Activated effector memory CD4-positive, alpha-beta T cell treated with anti-CD3 and anti-CD28 coated beads, Interleukin-2, amount 50 U/mL, for 16 hours (primary cell): ENCODE results near the gene PUS3.
A peak's percentile ranks its signal among the peaks of the same experiment; 100 is the strongest.
"Not testable (repeated sequence)": the region's sequence is repeated elsewhere in the genome, so short reads cannot be mapped to it uniquely, and the experiment has no call there.

Experiments
- DNase-seq: peaks from one replicate; pipeline ENCODE4 v3.0.0-alpha.2; 2020

Gene PUS3

DNA sequence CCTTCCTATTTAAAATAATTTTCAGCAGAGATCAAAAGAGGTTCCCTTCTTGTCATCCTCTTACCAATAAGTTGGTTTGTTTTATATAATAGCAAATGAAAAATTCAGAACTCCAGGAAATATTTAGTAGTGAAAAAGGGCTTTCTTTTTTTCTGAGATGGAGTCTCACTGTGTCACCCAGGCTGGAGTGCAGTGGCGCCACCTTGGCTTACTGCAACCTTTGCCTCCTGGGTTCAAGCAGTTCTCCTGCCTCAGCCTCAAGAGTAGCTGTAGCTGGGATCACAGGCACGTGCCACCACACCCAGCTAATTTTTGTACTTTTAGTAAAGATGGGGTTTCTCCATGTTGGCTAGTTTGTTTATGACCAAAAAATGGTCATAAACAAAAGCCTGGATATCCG, 11.6 kb upstream of the PUS3 start:
- not testable (repeated sequence) for DNase-seq

DNA sequence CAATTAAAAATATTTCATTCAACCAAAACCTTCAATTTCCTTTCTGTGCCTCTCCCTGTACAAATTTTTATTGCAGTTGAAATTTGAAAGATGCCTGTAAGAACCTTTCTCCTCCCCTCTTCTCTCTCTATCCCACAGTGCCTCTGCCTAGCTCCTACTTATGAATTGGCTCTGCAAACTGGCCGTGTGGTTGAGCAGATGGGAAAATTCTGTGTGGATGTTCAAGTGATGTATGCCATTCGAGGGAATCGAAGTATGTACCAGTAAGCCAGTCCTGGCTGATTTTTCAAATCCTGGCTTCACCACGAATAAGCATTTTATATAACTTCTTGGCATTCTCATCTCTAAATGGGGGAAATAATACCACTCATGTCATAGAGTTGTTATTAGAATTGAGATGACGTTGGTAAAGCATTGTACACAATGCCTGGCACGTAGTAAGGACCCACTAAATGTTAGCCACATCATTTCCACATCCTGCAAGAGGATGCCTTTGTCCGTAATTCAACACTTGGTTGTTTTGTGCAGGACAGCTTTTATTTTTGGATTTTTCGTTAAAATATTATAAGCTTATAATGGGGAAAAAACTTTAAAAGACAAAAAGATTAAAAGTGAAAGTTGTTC, 7.3 kb upstream of the PUS3 start:
- no peak for DNase-seq

DNA sequence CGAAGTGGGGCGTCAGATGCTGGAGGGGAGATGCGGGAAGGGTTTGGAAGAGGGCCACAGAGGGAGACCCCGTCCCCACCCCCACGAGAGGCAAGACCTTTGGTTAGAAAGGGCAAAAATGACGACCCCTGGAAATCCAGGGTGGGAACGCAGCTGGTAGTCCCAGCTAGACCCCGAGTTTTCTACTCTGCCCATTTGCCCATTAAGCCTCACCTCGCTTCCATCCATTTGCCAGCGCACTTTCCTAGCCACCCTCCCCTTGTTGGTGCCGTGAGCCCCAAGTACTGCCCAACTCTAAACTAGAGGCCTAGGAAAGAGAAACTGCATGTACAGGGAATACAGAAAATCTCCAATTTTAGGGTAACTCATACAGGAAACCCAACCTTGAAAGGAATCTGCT, 1.7 kb upstream of the PUS3 start:
- no peak for DNase-seq

DNA sequence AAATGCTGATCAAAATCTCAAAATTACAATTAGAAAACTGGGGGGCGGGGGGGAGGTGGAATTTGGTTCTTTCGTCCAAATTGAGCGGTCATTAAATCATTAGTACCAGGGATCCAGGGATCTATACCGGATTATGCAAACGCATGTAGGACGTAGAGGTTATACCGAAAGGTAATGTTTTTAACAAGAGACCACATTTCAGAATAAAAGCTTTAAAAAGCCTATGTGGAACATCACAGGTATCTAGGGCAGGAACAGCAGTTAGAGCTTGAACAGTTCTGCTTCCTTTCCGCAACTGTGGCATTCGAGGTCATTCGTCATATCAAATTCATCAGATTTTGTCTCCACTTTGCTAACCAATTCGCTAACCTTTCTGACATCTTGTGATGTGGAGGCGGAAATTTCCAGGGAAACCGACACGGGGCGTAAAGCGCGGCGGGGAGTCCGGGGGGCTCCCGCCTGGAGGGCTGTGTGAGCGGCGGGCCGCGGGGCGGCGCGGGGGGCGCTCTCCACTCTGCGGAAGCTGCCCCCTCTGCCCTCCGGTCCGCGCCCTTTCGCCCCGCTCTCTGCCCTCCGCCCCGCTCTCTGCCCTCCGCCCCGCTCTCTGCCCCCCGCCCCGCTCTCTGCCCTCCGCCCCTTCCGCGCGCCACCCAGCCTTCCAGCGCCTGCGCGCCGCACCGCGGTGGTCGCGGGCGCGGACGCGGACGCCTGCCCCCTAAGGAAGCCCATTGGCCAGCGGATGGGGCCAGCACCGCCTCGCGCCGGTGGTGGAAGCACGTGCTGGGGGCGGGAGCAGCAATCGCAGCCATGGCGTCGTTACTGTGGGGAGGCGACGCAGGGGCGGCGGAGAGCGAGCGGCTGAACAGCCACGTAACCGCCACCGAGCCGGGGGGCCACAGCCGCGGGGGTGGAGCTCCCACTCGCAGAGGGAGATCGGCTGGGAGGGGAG, 979 bp upstream of the PUS3 start, which contains the start of gene DDX25:
DDX25 (plus strand) TSS at position 798 of the 949 bp plus-strand sequence; CDS start at position 808, 10 bp downstream.
- DNase-seq, result peak; percentile 69

DNA sequence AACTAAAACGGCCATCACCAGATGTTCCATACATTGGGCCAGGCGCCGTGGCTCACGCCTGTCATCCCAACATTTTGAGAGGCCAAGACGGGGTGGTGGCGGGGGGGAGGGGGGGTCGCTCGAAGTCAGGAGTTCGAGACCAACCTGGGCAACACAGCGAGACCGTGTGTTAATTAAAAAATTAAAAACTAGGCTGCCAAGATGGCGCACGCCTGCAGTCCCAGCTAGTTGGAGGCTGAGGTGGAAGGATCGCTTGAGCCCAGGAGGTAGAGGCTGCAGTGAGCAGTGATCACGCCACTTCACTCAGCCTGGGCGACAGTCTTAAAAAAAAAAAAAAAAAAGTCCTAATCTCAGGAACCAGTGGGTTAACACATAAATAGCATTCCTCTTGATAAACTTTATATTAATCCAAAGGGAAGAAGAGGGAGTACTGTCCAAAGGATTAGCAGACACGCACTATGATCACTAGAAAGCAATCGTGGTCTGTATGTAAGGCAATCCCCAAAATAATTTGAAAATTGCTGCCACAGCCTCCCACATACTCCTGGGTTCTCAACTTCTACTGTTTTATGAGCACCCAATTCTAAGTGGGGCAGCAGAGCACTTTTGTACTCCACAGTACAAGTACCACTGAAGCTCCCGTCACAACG, 604 bp downstream of the PUS3 start:
- no peak for DNase-seq

DNA sequence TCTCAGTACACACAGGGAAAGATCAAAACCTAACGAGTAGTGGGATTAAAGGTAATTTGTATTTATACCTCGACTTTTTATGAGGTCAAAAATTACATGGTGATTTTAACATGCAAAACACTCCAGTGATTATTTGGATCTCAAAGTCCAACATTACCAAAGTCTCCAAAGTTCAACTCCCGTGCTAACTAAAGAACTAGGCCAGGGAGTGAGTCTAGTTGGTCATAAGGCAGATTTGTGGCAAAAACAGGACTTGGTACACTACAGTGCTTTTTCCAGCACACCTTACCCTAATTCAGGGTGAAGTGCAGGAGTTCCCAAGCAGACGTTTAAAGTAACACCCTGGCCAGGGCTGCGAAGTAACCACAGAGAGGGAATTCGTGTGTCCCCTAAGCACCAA, 1.1 kb downstream of the PUS3 start:
- no peak for DNase-seq

DNA sequence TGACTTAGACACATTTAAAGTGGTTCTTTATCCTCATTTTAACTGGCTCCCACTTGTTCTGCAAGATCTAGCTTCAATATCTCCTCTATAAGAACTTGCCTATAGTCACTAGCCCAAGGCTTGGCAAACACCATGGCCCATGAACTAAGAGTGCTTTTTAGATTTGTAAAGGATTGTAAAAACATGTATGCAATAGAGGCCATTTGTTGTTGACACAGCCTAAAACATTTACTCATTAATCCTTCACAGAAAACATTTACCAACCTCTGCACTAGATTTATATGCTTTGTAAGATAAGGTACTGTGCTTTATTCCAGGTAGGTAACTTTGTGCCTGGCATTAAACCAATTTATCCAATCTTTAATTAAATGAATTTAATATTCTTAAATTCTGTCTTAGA, 10.0 kb downstream of the PUS3 start:
- no peak for DNase-seq

DNA sequence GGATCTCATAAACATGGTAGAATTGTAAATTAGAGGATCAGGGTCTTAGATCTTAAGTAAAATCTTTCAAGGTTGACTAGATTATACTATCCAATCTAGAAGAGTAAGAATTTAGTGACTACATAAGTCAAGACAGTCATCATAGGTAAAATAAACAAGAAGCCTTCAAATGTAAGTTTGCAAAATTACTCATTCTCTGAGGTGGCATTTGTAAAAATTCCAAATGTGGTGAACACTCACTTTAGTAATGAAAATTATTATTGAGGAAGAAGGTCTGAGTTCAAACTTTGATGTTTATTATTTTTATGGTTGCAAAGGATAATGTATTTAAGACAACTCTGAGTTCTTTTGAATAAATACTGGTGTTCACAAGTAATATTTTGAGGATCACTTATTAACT, 10.9 kb downstream of the PUS3 start:
- DNase-seq, result no peak

DNA sequence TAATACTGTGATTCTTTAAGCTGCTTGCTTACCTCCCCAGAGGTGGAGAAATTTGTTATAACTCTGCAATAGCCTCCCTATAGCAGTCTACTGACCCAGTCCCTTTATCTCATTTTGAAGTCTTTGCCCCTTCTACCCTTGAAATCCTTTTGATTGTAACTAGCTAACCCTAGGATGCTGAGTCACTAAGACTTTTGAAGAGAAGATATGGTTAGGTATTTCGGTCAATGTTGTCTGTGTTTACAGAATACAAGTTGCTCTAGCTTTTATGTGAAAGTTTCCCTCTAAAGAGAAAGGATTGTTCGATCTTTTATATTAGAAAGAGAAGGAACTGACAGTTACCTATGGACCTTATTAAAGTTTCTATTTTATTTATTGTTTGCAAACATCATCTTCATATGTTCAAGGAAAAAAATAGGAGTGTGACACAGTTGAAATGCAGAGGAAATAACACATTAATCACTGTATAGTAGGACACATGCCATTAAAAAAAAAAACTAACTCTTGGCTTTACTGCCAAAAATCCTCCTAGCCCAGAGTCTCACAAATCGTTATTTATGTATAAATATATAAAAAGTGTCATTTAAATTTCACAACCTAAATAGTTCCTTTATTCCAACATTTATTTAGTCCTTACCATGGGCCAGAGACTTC, 12.4 kb downstream of the PUS3 start:
- DNase-seq, result no peak

DNA sequence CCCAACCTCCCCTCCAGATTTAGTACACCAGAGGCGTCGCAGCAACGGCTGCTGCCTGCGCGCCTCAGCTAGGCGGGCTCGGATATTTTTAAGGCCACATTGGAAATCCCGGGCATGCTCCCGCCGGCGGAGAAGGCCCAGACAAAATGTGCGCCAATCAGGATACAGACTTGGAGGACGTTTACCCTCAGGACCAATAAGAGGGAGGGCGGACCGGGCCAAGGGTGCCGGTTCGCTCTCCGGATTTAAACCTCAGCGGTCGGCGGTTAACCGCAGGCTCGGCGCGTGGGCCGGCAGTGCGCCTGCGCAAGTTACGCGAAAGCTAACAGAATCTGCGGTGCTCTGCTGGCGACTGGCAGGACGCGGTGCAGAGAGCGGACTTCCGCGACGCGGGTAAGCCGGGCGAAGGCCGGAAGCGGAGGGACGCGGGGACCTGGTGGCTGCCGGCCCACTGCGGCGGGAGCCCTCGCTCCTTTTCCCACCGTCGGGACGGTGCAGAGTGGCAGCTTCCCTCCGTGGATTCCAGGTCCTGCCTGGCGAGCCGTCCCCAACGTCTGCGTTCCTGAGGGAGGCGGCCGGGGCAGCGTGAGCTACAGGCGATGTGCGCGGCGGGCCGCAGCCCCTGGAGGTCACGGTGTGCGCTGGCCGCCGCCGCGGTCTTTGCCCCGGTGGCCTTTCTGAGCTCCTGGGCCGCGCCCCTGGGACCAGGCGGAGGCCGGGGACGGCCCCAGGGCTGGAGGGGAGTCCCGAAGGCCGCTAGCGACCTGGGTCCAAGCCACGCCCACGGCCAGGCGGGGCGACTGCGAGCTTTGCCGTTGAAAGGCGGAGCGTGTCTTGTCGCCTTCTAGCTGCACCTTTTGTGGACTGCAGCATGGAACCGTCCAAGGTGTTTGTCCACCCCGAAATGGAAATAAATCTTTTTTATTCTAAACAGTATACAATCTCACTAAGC, 15.4 kb downstream of the PUS3 start, which contains the start of gene HYLS1:
HYLS1 (plus strand) TSS at position 296 of the 952 bp plus-strand sequence. CDS start 11,701 bp downstream, outside the sequence.
- DNase-seq, result peak; percentile 99

DNA sequence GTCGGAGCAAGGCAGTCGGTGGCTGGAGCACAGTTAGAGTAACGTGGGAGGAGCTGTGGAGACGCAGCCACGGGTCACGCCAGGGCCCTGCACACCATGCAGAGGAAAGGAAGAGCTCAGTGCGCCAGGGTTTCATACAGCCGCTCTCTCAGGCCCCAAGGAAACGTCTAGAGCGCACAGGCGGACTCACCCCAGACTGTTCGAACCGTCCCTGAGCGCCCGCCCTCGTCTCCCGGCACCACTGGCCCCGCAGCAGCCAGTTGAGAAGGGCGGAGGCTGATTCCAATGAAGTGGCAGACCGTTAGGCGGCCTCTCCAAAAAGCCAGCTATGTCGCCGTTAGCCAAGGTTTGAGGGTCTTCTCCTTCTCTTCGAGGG, 16.0 kb downstream of the PUS3 start:
- no peak for DNase-seq

DNA sequence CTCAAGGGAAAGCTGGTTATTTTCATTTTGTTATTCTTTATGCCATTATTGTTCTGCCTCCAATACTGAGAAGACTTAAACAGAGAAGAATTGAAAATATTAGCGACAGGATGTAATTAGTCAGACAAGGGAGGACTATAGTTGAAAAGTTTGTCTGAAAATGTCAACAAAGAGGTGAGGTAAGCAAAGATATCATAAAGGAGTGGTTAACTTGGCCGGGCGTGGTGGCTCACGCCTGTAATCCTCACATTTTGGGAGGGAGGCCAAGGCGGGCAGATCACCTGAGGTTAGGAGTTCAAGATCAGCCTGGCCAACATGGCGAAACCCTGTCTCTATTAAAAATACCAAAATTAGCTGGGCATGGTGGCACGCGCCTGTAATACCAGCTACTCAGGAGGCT, 19.6 kb downstream of the PUS3 start:
- DNase-seq, result no peak

DNA sequence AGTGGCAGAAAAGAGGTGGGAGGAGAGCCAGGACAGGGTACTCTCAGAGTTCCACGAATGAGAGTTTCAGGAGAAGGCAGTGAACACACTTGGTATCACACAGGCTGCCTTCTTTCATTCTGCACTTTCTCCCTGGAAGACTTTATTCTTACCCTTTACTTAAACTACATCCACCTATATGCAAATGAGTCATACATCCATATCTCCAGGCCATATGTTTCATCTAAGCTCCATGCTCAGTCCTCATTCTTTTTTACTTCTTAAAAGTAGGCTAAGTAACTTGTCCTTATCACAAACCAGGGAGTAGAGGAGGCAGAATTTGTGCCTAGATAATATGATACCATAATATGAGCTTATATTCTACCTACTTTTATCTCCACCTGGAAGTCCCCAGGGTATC, 21.7 kb downstream of the PUS3 start:
- no peak for DNase-seq

DNA sequence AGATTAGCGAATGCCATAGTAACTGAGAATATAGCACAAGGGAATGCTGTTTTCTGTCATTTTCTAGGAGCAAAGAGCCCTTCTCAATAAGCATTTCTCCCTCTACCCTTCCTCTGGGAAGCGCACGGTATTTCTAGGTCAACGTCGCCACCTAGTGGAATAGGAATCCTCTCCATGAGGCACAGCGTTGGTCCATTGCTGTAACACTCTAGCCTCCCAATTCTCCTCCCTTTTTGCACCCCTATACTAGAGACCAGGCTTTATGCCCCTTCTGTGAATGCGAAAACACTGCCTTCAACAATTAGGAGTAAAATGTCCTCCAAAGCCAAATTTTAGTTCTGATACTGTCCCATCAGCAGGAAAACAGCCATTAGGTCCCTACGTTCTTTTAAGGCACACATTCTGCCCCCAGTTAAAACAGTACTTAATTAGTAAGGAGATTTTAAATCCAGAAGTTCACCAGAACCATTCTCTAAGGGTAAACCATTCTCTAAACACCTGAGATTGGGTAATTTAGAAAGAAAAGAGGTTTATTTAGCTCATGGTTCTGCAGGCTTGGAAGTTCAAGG, 28.4 kb downstream of the PUS3 start:
- peak; percentile 69 for DNase-seq

DNA sequence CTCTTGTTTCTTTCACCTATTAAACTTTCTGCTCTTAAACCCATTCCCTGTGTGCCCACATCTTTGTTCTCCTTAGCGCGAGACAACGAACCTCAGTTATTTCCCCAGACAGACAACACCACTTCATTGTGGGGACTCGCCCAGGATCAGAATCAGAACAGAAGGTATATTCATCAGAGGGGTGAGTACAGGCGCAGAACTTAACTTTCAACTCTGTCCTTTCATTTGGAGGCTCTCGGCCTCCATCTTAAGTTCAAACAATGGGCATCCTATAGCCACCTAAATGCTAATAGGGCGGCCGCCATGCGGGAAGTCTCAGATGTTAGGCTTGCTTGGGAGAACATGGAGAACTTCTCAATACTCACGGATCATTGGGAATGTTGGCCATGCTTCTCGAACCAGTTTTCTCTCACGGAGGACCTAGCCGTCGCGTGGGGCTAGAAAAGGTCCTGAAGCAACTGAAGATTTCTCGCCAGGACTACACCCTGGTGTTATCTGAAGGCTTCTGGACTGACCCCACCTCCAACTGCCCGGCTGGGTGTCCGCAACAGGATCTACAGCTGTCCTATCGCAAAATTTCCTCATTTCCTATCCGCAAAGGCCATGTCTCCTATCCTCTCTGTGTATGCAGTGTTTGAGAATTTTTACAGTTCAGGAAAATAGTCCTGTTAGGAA, 29.0 kb downstream of the PUS3 start:
- DNase-seq, result no peak

DNA sequence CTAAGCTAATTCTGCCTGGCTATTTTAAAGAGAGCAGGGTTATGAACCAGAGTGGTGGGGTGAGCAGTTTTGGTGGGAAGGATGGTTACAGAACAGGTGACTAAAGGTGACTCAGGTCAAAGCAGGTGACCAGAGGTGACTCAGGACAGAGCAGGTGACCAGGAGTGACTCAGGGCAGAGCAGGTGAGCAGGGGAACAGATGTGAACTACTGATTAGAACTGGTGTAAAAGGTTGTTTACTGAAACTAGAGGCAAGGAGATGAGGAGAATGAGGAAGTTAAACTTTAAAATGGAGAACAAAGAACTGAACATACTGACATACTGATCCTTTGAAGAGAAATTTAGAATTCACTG, 30.9 kb downstream of the PUS3 start:
- no peak for DNase-seq

DNA sequence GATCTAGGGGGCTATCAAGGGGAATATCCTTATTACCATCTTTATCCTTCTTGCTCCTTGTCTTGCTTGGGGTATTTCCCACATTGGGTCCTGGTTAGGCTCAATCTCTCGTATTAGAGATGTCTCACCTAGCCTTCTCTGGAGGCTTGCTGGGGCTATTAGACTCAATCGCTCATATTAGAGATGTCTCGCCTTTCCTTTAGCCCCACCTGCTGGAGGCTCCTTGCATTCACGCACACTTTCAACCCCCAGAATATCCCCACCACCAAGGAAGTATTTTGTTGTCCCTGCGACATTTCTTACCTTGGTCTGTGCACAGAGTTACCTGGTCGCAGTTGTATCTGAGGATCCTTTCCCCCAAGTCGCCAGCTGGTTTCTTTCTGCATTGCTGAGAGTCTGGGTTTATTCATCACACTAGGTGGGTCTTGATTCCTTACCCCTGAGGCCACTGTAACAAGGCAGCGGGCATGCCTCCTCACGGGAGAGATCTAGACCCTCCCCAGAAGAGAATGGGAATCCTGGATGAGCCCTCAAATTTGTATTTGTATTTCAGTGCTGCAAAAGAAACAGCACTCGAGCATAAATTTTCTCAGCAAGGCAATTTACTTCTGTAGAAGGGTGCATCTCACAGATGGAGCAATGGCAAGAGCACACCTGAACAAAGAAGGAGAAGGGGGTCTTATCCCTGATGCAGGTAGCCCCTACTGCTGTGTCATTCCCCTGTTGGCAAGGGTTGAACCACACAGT, 31.4 kb downstream of the PUS3 start:
- DNase-seq, result no peak

DNA sequence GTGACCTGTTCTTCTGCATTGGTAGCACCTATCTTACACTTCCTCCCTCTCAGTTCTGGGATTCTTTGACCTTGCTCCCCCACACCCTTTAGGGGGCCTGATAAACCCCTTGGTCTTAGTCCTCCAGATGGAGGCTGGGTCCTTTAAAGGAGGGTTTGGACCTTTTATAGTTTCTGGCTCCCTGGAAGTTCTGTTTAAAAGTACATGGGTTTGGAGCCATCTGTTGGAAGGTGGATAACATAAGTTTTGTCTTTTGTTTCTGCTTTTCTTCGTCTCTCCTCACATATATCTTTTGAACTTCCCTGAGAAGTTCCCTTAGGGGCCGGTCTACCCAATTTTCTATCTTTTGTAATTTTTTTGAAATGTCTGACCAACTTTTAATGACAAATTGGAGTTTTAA, 33.5 kb downstream of the PUS3 start:
- no peak for DNase-seq

DNA sequence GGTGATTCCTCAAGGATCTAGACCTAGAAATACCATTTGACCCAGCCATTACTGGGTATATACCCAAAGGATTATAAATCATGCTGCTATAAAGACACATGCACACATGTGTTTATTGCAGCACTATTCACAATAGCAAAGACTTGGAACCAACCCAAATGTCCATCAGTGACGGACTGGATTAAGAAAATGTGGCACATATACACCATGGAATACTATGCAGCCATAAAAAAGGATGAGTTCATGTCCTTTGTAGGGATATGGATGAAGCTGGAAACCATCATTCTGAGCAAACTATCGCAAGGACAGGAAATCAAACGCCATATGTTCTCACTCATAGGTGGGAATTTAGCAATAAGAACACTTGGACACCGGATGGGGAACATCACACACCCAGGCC, 37.7 kb downstream of the PUS3 start:
- DNase-seq, result not testable (repeated sequence)

DNA sequence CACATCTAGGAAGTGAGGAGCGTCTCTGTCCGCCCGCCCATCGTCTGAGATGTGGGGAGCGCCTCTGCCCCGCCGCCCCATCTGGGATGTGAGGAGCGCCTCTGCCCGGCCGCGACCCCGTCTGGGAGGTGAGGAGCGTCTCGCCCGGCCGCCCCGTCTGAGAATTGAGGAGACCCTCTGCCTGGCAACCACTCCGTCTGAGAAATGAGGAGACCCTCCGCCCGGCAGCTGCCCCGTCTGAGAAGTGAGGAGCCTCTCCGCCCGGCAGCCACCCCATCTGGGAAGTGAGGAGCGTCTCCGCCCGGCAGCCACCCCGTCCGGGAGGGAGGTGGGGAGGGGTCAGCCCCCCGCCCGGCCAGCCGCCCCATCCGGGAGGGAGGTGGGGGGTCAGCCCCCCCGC, 40.2 kb downstream of the PUS3 start:
- not testable (repeated sequence) for DNase-seq
